K562 (cell line): ENCODE measurements around the gene HK2. TPM values are rescaled to one million over a fixed set of nuclear protein-coding genes. Genes with fewer than 3 reads are reported as not detected.

Experiments
- ATAC-seq: fragments of 200-7000 bp; cut with Tn5 transposase; 3 replicates; pipeline ENCODE4 v1.9.1; 2020; ENCODE audit warnings: moderate library complexity
- BruUV-seq: library from RNA; stranded (reverse); fragments of 400-500 nt; replicated peaks from 2 replicates; lab custom pipeline; 2021; lab: Mats Ljungman, UMichigan
- CTCF ChIA-PET: fragments of 300-600 bp; formaldehyde crosslinking; extraction: SDS; loops from one replicate; lab custom pipeline; 2021; ENCODE audit warnings: low intra/inter-chr PET ratio; lab: Yijun Ruan, JAX
- POLR2A ChIA-PET: fragments of 300-600, 350-650 bp; sonication (Branson Sonifier 250); formaldehyde crosslinking; extraction: SDS; loops from one replicate; lab custom pipeline; 2021; ENCODE audit warnings: antibody characterized with exemption, inconsistent platforms; lab: Yijun Ruan, JAX
- DNase-seq, 4 experiments: peaks; one replicate each; pipeline versions ENCODE4 v3.0.0 to v3.0.0-alpha.2; 2011 to 2018; ENCODE audit warnings: low spot score in 3 of 4, mixed read lengths in 3 of 4; ENCODE audit errors: extremely low read depth in 1 of 4
- FAIRE-seq: peaks from 2 replicates; lab custom pipeline; 2011; peaks lifted over from hg19 to GRCh38; lab: Jason Lieb, UNC
- H2AFZ ChIP-seq: 2 replicates; pipeline ENCODE4 v1.6.0; 2011; ENCODE audit warnings: low read depth, low read length, control low read depth, inconsistent platforms
- H3K27ac ChIP-seq: fragments of 200-600 bp; 3 replicates; pipeline ENCODE4 v1.8.0; 2011; ENCODE audit warnings: low read depth, mild to moderate bottlenecking, control low read depth, inconsistent platforms, low read length, moderate library complexity, mixed read lengths; ENCODE audit errors: extremely low read depth
- H3K27me3 ChIP-seq, 2 experiments: fragments of 300-600 bp in 1 of 2; 2 replicates in 1 of 2; 3 replicates in 1 of 2; pipeline versions ENCODE4 v1.6.0 to v1.8.0; 2011; ENCODE audit warnings: inconsistent platforms in 2 of 2, low read length in 2 of 2, mild to moderate bottlenecking in 1 of 2, mixed read lengths in 1 of 2, moderate library complexity in 1 of 2; ENCODE audit not compliant: control insufficient read depth in 2 of 2, insufficient read depth in 2 of 2
- H3K36me3 ChIP-seq: fragments of 300-600 bp; 3 replicates; pipeline ENCODE4 v1.8.0; 2011; ENCODE audit warnings: mild to moderate bottlenecking, low read length, inconsistent platforms; ENCODE audit not compliant: control insufficient read depth, insufficient read depth
- H3K4me1 ChIP-seq, 2 experiments: fragments of 200-600 bp in 1 of 2; replicated peaks in 1 of 2; 2 replicates in 1 of 2; 3 replicates in 1 of 2; pipeline versions ENCODE4 v1.5.1 to v1.8.0; 2011; ENCODE audit warnings: inconsistent platforms in 2 of 2, low read length in 2 of 2, mild to moderate bottlenecking in 1 of 2, mixed read lengths in 1 of 2, moderate library complexity in 1 of 2; ENCODE audit not compliant: control insufficient read depth in 2 of 2, insufficient read depth in 2 of 2
- H3K4me2 ChIP-seq: 2 replicates; pipeline ENCODE4 v1.6.1; 2011; ENCODE audit warnings: low read length, control low read depth, inconsistent platforms, mixed read lengths; ENCODE audit not compliant: insufficient read depth
- H3K4me3 ChIP-seq: fragments of 200-600 bp; sonication (generic), shearing (Covaris generic); 2 replicates; pipeline ENCODE4 v1.5.1; 2016; ENCODE audit warnings: control low read depth, inconsistent platforms
- H3K79me2 ChIP-seq: fragments of 200-600 bp; 3 replicates; pipeline ENCODE4 v1.8.0; 2011; ENCODE audit warnings: low read length, inconsistent platforms; ENCODE audit not compliant: control insufficient read depth, insufficient read depth
- H3K9ac ChIP-seq, 2 experiments: 2 replicates each; pipeline versions ENCODE4 v1.6.0 to v1.6.1; 2011; ENCODE audit warnings: low read depth in 2 of 2, low read length in 2 of 2, control low read depth in 1 of 2, inconsistent platforms in 1 of 2, mild to moderate bottlenecking in 1 of 2, mixed read lengths in 1 of 2; ENCODE audit not compliant: insufficient read depth in 1 of 2
- H3K9me1 ChIP-seq: one replicate; pipeline ENCODE4 v1.6.0; 2011; ENCODE audit warnings: inconsistent platforms, mild to moderate bottlenecking, low read length, moderate library complexity; ENCODE audit not compliant: control insufficient read depth, insufficient read depth
- H3K9me3 ChIP-seq: replicated peaks from 2 replicates; pipeline ENCODE4 v1.5.1; 2011; ENCODE audit warnings: low read depth, low read length, inconsistent platforms; ENCODE audit not compliant: control insufficient read depth, insufficient read depth
- H4K20me1 ChIP-seq: replicated peaks from 2 replicates; pipeline ENCODE4 v1.6.1; 2011; ENCODE audit warnings: low read length, inconsistent platforms, mixed read lengths; ENCODE audit not compliant: control insufficient read depth, insufficient read depth
- CEBPB ChIP-seq: fragments of 450-650 bp; IDR thresholded peaks from 2 replicates; pipeline ENCODE4 v1.6.1; 2016; ENCODE audit warnings: missing genetic modification characterization, missing compliant biosample characterization
- CEBPG ChIP-seq, 3 experiments: fragments of 200-800 bp in 1 of 3; sonication (Bioruptor generic) in 1 of 3; sonication (generic) in 1 of 3; formaldehyde crosslinking in 1 of 3; IDR thresholded peaks in 2 of 3; conservative IDR thresholded peaks in 1 of 3; 2 replicates each; pipeline versions ENCODE4 v1.6.1 to v1.8.0; 2016 to 2022; ENCODE audit warnings: missing compliant biosample characterization in 2 of 3, missing genetic modification characterization in 2 of 3, mild to moderate bottlenecking in 1 of 3, missing genetic modification reagents in 1 of 3
- EHMT2 ChIP-seq: fragments of 450-650 bp; IDR thresholded peaks from 2 replicates; pipeline ENCODE4 v1.6.1; 2018; ENCODE audit warnings: antibody characterized with exemption
- GTF2A2 ChIP-seq: IDR thresholded peaks from 2 replicates; pipeline ENCODE4 v1.6.1; 2016; ENCODE audit warnings: mild to moderate bottlenecking, missing genetic modification characterization, missing compliant biosample characterization
- HNRNPH1 ChIP-seq: fragments of 200-400 bp; formaldehyde crosslinking; optimal IDR thresholded peaks from 2 replicates; pipeline ENCODE3; 2017; ENCODE audit warnings: low read depth, mild to moderate bottlenecking, low read length, moderate library complexity
- MIER1 ChIP-seq: fragments of 450-650 bp; IDR thresholded peaks from 2 replicates; pipeline ENCODE4 v1.6.1; 2016; ENCODE audit warnings: antibody characterized with exemption, mild to moderate bottlenecking, low read depth
- NFIC ChIP-seq: fragments of 450-650 bp; IDR thresholded peaks from 2 replicates; pipeline ENCODE4 v1.6.1; 2017; ENCODE audit warnings: mild to moderate bottlenecking, inconsistent platforms
- POLR2A ChIP-seq: fragments of 450-650 bp; conservative IDR thresholded peaks from 2 replicates; pipeline ENCODE4 v1.6.1; 2016
- RAD51 ChIP-seq: fragments of 450-650 bp; IDR thresholded peaks from 2 replicates; pipeline ENCODE4 v1.7.1; 2016; ENCODE audit warnings: low read depth, mild to moderate bottlenecking, borderline replicate concordance
- STAG1 ChIP-seq: sonication (generic); formaldehyde crosslinking; IDR thresholded peaks from 2 replicates; pipeline ENCODE4 v1.5.0; 2020; ENCODE audit warnings: missing genetic modification reagents, borderline replicate concordance
- SUPT5H ChIP-seq: fragments of 450-650 bp; IDR thresholded peaks from 2 replicates; pipeline ENCODE4 v1.6.1; 2016
- TFE3 ChIP-seq: fragments of 450-650 bp; formaldehyde crosslinking; IDR thresholded peaks from 2 replicates; pipeline ENCODE4 v1.4.0; 2020; ENCODE audit warnings: mild to moderate bottlenecking, mixed read lengths
- TOE1 ChIP-seq, 2 experiments: fragments of 450-650 bp in 1 of 2; sonication (generic) in 1 of 2; formaldehyde crosslinking in 1 of 2; IDR thresholded peaks; 2 replicates each; pipeline versions ENCODE4 v1.7.1 to v1.8.0; 2016 to 2022; ENCODE audit warnings: borderline replicate concordance in 2 of 2, mild to moderate bottlenecking in 2 of 2, antibody characterized with exemption in 1 of 2, inconsistent platforms in 1 of 2, low read depth in 1 of 2, missing genetic modification reagents in 1 of 2, moderate library complexity in 1 of 2
- WGBS: fragments of 100-300 bp; shearing (Covaris generic); methylation state at CpG from one replicate; pipeline ENCODE4 v1.1.6; 2016; ENCODE audit warnings: low coverage, mixed read lengths; ENCODE audit not compliant: insufficient coverage; ENCODE audit errors: missing lambda C conversion rate; 5-methylcytosine and 5-hydroxymethylcytosine counted together
- in situ Hi-C: fragments of 300-500 bp; cut with MboI; formaldehyde crosslinking; loops from 4 replicates; pipeline ENCODE4 v1.15.0; 2018; ENCODE audit warnings: inconsistent platforms, mixed read lengths
- intact Hi-C: fragments of 100-400 bp; cut with micrococcal nuclease; formaldehyde crosslinking; loops from 2 replicates; pipeline ENCODE4 v1.14.2; 2022
- polyA plus RNA-seq, 8 experiments: library from polyadenylated mRNA; depleted of rRNA in 4 of 8; stranded (reverse) in 5 of 8; unstranded in 3 of 8; fragments of >200 nt; fragmentation: Nextera tagmentation in 2 of 8; fragmentation: Illumina TruSeq in 1 of 8; extraction: Ambion mirVana in 2 of 8; extraction: Trizol in 1 of 8; gene quantifications; 2 replicates each; pipeline versions ENCODE4 v1.2.1 to v1.2.3, GENCODE V29; 2011 to 2014; ENCODE audit warnings: inconsistent platforms in 1 of 8, missing spikeins in 1 of 8
- total RNA-seq, 7 experiments: library from RNA; depleted of rRNA in 6 of 7; stranded (reverse); fragments of >200 nt in 6 of 7; fragmentation: Illumina TruSeq in 2 of 7; extraction: Trizol in 2 of 7; gene quantifications; 2 replicates each; pipeline versions ENCODE4 v1.2.1 to v1.2.3, GENCODE V29; 2011 to 2021; ENCODE audit warnings: low replicate concordance in 1 of 7
- TF ChIP-seq, protein P1 (sequence below): fragments of 450-650 bp; IDR thresholded peaks from 2 replicates; pipeline ENCODE4 v1.6.1; 2016; ENCODE audit warnings: missing biosample characterization, missing genetic modification characterization
- TF ChIP-seq, protein P2 (sequence below), 2 experiments: fragments of 450-650 bp in 1 of 2; sonication (generic) in 1 of 2; formaldehyde crosslinking in 1 of 2; IDR thresholded peaks in 1 of 2; conservative IDR thresholded peaks in 1 of 2; 2 replicates each; pipeline versions ENCODE4 v1.6.1 to v1.8.1; 2016 to 2023; ENCODE audit warnings: mild to moderate bottlenecking in 2 of 2, moderate library complexity in 2 of 2, inconsistent platforms in 1 of 2, missing genetic modification reagents in 1 of 2
- TF ChIP-seq, protein P3 (sequence below): fragments of 450-650 bp; IDR thresholded peaks from 2 replicates; pipeline ENCODE4 v1.6.1; 2016

The HK2 gene
- total and polyA plus RNA-seq, 9 of the 15 experiments (the other 6 are each of a cell fraction or from before 2014, with no cell fraction given): 4.7 to 56.0 (median 19.9) TPM

DNA sequence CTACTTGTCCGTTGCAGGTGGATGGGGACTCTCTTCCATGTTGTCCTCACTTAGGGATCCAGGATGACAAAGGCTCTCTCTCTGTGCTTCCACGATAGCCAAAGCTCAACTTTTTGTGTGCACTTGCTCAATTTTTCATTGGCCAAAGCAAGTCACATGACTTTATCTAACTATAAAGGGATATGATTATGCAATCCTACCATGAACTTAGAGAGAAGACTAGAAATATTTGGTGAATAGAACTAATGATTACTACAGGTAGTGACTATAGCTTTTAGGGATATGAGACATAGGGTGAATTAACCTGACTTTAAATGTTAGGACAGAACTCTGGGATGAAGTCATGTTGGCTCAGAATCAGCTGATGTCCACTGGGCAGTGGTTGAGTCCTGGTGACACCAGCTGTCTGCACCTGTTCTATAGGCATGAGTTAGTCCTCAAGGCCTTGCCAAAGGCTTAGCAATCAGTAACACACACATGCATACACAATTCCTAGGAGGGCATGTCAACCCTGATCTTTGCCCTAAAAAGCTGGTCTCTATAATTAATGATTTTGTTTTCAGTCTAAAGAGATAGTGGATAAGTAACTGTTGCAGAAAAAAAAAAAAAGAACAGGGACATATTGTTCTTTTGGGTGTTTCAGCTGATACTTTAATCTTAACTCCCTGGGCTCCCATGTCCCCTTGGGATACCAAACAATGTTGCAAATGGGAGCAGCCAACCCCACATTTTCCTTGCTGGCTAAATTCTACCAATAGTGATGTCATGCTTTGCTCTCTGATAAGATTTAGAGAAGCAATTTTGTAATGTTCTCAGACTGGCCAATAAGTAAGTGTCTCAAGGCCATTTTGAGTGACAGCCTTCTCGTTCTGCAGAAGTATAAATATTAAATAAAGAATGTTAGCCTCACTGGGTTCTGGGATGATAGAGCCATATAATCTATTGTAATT, 12.5 kb upstream of the HK2 start:
- FAIRE-seq: no peak
- Histone ChIP-seq H3K27me3 (peaks cover 3 to 8% of the 10 kb centered on the region in 2 experiments; a peak in 3 of 5 replicates), H2AFZ (no peak overlapping the region), H3K79me2 (no peaks in the 10 kb centered on the region), H3K9me3 (no peaks in the 10 kb centered on the region), H3K4me1 (no peaks in the 10 kb centered on the region), H3K9me1 (no peaks in the 10 kb centered on the region), H3K36me3 (no peaks in the 10 kb centered on the region), H3K9ac (no peak overlapping the region), H3K4me2 (no peak overlapping the region), H4K20me1 (no peaks in the 10 kb centered on the region), H3K4me3 (no peak overlapping the region), H3K27ac (no peak overlapping the region)
- intact Hi-C loops: no loop called here
- no peak for ATAC-seq
- ChIA-PET CTCF (no interaction called here), POLR2A (no interaction called here)
- WGBS: 4% methylated on average over 3 of the region's 3 CpGs
- BruUV-seq: no TSS peak
- in situ Hi-C loops: no loop called here
- DNase-seq: no peak
- TF ChIP-seq TOE1 (IDR thresholded peaks at IDR 0.05; ENCODE audit: borderline replicate concordance) (peak; percentile 83), TOE1 (CRISPR knock-in tag; IDR thresholded peaks at IDR 0.05; ENCODE audit: borderline replicate concordance, low read depth) (no peak), EHMT2 (no peak), HNRNPH1 (no peak), POLR2A (no peak), MIER1 (no peak), GTF2A2 (tag) (no peak), STAG1 (CRISPR knock-in tag) (no peak), CEBPB (tag) (peak; percentile 91), NFIC (no peak), CEBPG (CRISPR knock-in tag; IDR thresholded peaks at IDR 0.05) (no peak), CEBPG (tag; conservative IDR thresholded peaks at IDR 0.05 in 1 of 2, IDR thresholded peaks at IDR 0.05 in 1 of 2) (peak; percentile 64 to 67; a peak in 3 of 4 replicates), RAD51 (peak; percentile 60; the same call in 1 of the 2 replicates), TFE3 (CRISPR knock-in tag) (peak; percentile 92), SUPT5H (no peak)
- TF ChIP-seq, protein P1, sequence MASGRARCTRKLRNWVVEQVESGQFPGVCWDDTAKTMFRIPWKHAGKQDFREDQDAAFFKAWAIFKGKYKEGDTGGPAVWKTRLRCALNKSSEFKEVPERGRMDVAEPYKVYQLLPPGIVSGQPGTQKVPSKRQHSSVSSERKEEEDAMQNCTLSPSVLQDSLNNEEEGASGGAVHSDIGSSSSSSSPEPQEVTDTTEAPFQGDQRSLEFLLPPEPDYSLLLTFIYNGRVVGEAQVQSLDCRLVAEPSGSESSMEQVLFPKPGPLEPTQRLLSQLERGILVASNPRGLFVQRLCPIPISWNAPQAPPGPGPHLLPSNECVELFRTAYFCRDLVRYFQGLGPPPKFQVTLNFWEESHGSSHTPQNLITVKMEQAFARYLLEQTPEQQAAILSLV (tag): 0 out of 2 replicates have a peak, but pooled peaks have one; percentile 37
- TF ChIP-seq, protein P2, sequence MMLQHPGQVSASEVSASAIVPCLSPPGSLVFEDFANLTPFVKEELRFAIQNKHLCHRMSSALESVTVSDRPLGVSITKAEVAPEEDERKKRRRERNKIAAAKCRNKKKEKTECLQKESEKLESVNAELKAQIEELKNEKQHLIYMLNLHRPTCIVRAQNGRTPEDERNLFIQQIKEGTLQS (IDR thresholded peaks at IDR 0.05): peak; percentile 49; the same call in 1 of the 2 replicates
- TF ChIP-seq, protein P2 (CRISPR knock-in tag; conservative IDR thresholded peaks at IDR 0.05): no peak
- TF ChIP-seq, protein P3, sequence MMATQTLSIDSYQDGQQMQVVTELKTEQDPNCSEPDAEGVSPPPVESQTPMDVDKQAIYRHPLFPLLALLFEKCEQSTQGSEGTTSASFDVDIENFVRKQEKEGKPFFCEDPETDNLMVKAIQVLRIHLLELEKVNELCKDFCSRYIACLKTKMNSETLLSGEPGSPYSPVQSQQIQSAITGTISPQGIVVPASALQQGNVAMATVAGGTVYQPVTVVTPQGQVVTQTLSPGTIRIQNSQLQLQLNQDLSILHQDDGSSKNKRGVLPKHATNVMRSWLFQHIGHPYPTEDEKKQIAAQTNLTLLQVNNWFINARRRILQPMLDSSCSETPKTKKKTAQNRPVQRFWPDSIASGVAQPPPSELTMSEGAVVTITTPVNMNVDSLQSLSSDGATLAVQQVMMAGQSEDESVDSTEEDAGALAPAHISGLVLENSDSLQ: peak; percentile 48
